Muscle layer of colon (tissue), 2 donors: Measurements from ENCODE around the gene HPCAL4.
A peak's percentile ranks its signal among the peaks of the same experiment; 100 is the strongest.

Experiments
- H3K27ac ChIP-seq: one replicate; pipeline ENCODE4 v1.7.0; 2013; ENCODE audit warnings: low read depth, mild to moderate bottlenecking, low read length, moderate library complexity
- H3K27me3 ChIP-seq, 2 donors: one replicate each; pipeline ENCODE4 v1.7.0; 2013; ENCODE audit warnings: low read length in 2 of 2, mild to moderate bottlenecking in 2 of 2; ENCODE audit not compliant: insufficient read depth in 2 of 2, control insufficient read depth in 1 of 2
- H3K36me3 ChIP-seq: one replicate; pipeline ENCODE4 v1.7.0; 2013; ENCODE audit warnings: mild to moderate bottlenecking, low read length; ENCODE audit not compliant: insufficient read depth
- H3K4me1 ChIP-seq: one replicate; pipeline ENCODE4 v1.7.0; 2013; ENCODE audit warnings: mild to moderate bottlenecking, low read length; ENCODE audit not compliant: insufficient read depth
- H3K4me3 ChIP-seq, 2 donors: one replicate each; pipeline ENCODE4 v1.7.0; 2013; ENCODE audit warnings: low read length in 2 of 2, low read depth in 1 of 2, mild to moderate bottlenecking in 1 of 2, moderate library complexity in 1 of 2
- H3K9ac ChIP-seq: one replicate; pipeline ENCODE4 v1.7.0; 2013; ENCODE audit warnings: low read length
- H3K9me3 ChIP-seq: one replicate; pipeline ENCODE4 v1.7.0; 2013; ENCODE audit warnings: mild to moderate bottlenecking, low read length
- donor health status: abdominal sarcoma.
- donor health status: Adenocarcinoma of cecum.

Gene HPCAL4

DNA sequence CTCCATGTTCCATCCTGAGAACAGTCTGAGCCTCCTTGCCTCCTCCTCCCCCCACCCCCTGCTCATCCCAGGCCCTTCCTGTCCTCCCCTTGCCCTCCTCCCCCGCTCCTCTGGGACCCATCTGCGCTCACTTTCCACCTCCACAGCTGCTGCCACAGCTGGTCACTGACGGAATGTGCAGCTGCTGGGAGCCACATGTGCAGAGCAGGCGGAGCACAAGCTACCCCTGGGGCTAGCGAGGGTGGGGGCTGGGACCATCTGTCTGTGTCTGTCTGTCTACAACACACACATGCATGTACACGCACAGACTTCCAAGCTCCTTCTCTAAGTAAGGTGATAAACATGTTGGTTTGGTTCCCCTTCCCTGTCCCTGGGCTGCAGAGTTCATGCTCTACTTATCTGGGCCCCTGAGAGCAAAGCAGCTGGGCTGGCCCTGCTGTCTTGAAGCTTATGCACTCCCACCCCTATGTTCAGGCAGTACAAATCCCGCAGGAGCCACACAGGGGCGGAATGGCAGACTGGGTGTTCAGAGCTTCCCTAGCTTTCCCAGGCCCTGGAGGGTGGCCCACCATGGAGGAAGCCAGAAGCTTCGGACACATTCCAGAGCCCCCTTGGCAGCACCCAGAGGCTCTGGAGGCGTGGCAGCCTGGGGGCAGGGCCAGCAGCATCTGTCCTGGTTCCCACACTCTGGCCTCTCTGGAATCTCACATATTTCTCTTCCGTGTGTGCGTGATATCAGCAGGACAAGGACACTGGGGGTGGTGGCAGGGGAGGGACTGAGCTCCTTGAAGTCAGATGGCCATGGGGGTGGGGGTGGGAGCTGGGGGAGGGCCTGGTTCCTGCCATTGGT lies 44.8 kb downstream of the HPCAL4 start:
- no peaks in the 10 kb centered on the region for H3K9me3 ChIP-seq
- no peaks in the 10 kb centered on the region for H3K4me1 ChIP-seq
- no peak overlapping the region for H3K9ac ChIP-seq
- H3K36me3 ChIP-seq: no peaks in the 10 kb centered on the region
- no peaks in the 10 kb centered on the region for H3K27me3 ChIP-seq
- no peak overlapping the region for H3K4me3 ChIP-seq
- no peak overlapping the region for H3K27ac ChIP-seq

DNA sequence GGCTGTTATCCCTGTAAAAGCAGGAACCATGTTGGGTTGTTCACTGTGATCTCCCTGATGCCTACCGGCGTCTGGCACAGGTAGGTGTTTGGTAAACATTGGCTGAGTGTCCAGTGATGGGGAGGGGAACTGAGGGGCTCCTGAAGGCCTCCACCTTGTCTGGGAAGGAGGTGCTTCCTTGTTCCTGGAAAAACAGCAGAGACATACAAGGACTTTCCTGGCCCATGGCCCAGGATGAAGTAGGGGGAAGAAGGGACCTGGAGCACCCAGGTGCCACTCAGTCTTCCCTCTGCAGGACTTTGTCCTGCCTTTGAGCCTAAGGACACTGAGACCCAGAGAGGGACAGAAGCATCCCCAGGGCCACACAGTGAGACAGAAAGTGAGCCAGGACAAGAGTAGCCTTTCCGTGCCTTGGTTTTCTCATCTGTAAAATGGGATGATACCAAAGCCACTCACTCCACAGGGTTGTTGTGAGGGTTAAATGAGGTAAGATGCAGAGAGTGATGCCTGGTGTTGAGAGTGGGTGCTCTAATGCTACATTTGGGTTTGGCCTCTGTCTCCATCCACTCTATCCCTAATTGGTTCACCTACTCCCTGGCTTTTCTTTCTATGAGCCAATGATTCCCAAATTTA lies 45.7 kb downstream of the HPCAL4 start:
- Histone ChIP-seq H3K9me3 (no peaks in the 10 kb centered on the region), H3K4me3 (no peak overlapping the region), H3K9ac (no peak overlapping the region), H3K36me3 (no peaks in the 10 kb centered on the region), H3K27ac (no peak overlapping the region), H3K4me1 (no peaks in the 10 kb centered on the region), H3K27me3 (no peaks in the 10 kb centered on the region)

DNA sequence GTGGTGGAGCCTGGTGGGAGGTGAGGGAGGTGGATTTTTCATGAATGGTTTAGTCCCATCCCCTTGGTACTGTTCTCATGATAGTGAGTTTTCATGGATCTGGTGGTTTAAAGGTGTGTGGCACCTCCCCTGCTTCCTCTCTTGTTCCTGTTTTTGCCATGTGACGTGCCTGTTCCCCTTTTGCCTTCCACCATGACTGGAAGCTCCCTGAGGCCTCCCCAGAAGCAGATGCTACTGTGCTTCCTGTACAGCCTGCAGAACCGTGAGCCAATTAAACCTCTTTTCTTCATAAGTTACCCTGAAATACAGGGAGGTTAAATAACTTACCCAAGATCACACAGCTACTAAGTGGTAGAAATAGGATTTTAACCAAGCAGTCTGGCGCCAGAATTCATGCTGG lies 47.5 kb downstream of the HPCAL4 start:
- no peak overlapping the region for H3K27ac ChIP-seq
- H3K36me3 ChIP-seq: no peaks in the 10 kb centered on the region
- H3K9me3 ChIP-seq: no peaks in the 10 kb centered on the region
- no peak overlapping the region for H3K4me3 ChIP-seq
- no peak overlapping the region for H3K9ac ChIP-seq
- H3K27me3 ChIP-seq: peaks cover 0 to 8% of the 10 kb centered on the region in 2 donors
- no peaks in the 10 kb centered on the region for H3K4me1 ChIP-seq

DNA sequence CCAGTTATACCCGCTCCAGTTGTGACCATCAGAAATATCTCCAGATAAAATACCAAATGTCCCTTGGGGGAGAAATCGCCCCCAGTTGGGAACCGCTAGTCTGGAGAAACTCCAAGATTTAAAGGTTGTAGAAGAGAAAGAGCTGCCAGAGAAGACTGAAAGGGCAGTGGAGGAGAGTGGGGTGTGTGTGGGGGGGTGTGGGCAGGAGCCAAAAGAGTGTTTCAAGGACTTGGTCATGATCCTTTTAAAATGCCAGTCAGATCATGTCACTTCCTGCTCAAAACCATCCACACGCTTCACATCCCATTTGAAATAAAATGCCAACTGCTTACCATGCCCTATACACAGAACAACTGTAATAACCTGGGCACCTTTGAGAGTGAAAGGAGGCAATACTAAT lies 48.4 kb downstream of the HPCAL4 start:
- no peaks in the 10 kb centered on the region for H3K4me1 ChIP-seq

DNA sequence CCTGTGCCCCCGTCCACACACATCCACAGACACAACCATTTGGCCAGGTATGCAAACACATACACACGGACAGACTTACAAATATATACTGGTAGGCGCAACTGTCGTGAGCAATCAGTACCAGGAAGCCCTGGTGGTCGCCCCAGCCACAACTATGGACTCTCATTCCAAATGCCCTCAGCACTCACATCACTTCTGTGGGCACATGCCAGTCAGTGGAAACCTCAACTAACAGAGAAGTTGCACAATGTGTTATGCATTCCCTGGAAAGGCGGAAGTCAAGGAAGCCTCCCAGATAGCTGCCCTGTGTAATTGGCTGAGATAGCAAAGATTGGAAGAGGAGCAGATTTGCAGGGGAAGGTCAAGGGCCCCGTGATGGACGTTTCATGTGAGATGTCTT lies 50.4 kb downstream of the HPCAL4 start:
- Histone ChIP-seq H3K4me1 (no peaks in the 10 kb centered on the region), H3K36me3 (no peaks in the 10 kb centered on the region), H3K27ac (no peak overlapping the region), H3K27me3 (peaks cover 0 to 10% of the 10 kb centered on the region in 2 donors), H3K4me3 (no peak overlapping the region), H3K9ac (no peak overlapping the region), H3K9me3 (no peaks in the 10 kb centered on the region)

More for the DNA sequence above, 48.4 kb downstream of the HPCAL4 start:
- H3K4me3 ChIP-seq: no peak overlapping the region
- no peaks in the 10 kb centered on the region for H3K9me3 ChIP-seq
- H3K36me3 ChIP-seq: no peaks in the 10 kb centered on the region
- H3K27ac ChIP-seq: no peak overlapping the region
- peaks cover 0 to 8% of the 10 kb centered on the region in 2 donors for H3K27me3 ChIP-seq
- no peak overlapping the region for H3K9ac ChIP-seq

DNA sequence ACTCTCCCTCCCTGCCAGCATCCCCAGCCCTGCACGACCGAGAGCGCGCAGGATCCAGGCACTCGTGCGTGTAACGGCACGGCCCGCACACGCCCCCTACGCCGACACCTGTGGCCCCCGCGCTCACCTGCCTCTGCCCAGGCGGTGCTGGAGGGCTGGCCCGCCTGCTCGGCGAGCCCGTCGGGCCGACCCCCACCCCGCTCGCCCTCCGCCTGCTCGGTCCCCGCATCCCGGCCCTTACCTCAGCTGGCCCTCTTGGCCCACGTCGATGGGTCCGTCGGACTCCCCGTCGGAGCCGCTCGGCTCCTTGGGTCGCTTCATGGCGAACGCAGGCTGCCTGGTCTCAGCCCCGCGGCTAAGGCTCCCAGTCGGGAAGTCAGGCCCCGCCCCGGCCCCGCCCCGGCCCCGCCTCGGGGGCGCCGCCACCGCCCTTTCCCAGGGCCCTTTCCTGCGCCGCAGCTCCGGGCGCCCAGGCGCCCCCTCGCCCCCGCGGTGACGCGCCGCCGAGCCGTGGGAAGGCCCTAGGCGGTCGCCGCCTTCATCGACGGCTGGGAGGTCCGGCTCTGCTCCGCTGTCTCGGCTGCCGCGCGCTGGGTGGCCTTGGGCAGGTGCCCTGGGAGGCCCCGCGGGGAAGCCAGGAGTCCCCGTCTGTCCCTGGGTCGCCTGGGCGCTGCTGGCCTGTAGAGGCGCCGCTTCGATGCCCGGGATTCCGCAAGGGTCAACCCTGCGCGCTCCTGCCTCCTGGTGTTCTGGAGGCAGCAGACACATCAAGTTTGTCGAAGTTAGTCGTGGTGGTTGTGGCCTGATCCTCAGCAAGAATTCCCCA lies 51.7 kb downstream of the HPCAL4 start, which contains the start of gene HEYL:
Gene HEYL (minus strand): TSS at position 339 of the 826 bp plus-strand sequence. CDS start 18 bp downstream, at position 321.
- no peaks in the 10 kb centered on the region for H3K9me3 ChIP-seq
- H3K4me3 ChIP-seq: peak within 1 kb of the TSS in 1 of 2 donors; percentile 36
- H3K9ac ChIP-seq: no peak within 1 kb of the TSS
- H3K27me3 ChIP-seq: peaks cover 0 to 16% of the 10 kb centered on the region in 2 donors
- H3K27ac ChIP-seq: no peak within 1 kb of the TSS
- H3K4me1 ChIP-seq: no peaks in the 10 kb centered on the region
- no peaks in the 10 kb centered on the region for H3K36me3 ChIP-seq

DNA sequence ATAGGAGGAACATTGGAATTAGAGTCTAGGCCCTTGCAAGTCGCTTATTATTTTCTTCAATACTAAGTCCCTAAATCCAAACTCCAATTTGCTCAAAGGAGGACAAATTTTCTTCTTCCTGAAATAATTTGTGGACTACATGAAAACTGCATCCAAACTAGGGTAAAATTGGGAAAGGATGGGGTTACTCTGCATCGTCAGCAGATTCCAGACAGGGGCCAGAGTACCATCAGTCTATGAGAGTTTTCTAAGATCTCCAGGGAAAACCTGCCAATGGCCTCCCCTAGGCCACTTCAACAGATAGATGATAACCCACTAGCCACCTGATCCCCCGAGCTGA lies 52.3 kb downstream of the HPCAL4 start:
- Histone ChIP-seq H3K27me3 (peaks cover 0 to 20% of the 10 kb centered on the region in 2 donors), H3K9ac (no peak overlapping the region), H3K27ac (no peak overlapping the region), H3K4me3 (peak overlapping the region in 1 of 2 donors; percentile 36), H3K36me3 (no peaks in the 10 kb centered on the region), H3K9me3 (no peaks in the 10 kb centered on the region), H3K4me1 (no peaks in the 10 kb centered on the region)

DNA sequence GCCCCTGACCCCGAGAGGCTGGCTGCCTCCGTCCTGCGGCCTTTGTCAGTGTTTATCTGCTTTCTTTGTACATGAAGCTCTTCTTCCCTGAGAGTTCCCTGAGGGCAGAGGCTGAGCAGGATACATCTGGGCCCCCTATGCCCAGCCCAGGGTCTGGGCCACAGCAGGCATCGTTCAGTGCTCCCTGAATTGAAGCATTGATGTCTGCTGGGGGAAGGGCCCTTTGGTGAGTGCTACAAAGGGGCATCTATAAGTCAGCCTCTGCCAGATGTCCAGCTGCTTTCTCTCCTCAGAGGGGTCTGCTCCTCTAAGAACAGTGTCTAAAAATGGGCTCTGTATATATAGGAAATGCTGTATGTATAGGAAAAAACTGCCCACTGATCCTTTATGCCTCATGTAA lies 53.9 kb downstream of the HPCAL4 start:
- Histone ChIP-seq H3K9me3 (no peaks in the 10 kb centered on the region), H3K4me3 (no peak overlapping the region), H3K4me1 (no peaks in the 10 kb centered on the region), H3K27ac (no peak overlapping the region), H3K27me3 (peaks cover 0 to 20% of the 10 kb centered on the region in 2 donors), H3K36me3 (no peaks in the 10 kb centered on the region), H3K9ac (no peak overlapping the region)

DNA sequence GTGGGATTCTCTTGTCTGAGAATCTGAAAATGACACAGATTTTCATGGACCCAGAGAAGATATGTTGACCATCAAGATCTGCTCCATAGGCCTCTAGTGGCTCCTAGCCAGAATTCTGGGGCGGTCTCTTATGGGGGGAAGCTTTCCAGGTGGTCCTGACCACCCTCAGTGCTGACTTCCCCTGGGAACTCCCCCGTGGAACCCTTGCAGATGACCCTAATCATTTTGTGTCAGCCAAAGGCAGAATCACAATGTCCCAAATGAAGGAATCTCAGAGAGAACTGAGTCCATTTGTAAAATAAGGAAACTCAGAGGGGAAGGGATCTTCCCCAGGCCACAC lies 55.4 kb downstream of the HPCAL4 start:
- H3K4me1 ChIP-seq: no peaks in the 10 kb centered on the region
- H3K27me3 ChIP-seq: peaks cover 0 to 20% of the 10 kb centered on the region in 2 donors
- H3K9me3 ChIP-seq: no peaks in the 10 kb centered on the region
- H3K9ac ChIP-seq: no peak overlapping the region
- no peak overlapping the region for H3K27ac ChIP-seq
- no peaks in the 10 kb centered on the region for H3K36me3 ChIP-seq
- H3K4me3 ChIP-seq: no peak overlapping the region

DNA sequence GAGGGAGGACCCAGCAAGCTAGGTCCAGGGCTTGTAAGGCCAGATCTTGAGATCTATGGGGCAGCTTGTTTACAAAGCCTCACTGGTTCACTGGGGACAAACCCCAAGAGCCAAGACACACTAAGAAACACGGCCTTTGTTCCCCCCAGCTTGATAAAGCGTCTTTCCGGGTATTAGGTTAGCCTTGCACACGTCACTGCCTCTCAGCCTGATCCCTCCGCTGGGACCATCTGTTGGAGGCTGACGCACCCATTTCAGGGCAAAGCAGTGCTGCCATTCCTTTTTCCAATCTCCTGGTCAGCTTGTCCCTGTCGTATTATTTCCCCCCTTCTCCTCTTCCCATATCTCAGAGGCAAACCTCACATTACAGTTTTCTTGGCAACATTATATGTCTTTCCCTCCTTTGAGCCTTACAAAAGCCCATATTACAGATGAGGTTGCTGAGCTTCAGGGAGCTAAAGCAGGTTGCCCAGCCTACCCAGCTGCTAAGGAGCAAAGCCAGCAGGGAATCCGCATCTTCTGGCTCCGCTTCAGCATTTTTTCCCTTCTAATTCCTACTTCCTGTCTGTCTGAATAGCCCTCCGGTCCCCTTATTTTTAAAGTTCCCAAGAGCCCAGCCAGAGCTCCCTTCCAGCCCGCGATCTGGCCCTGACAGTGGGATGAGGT lies 55.9 kb downstream of the HPCAL4 start:
- no peaks in the 10 kb centered on the region for H3K36me3 ChIP-seq
- no peaks in the 10 kb centered on the region for H3K9me3 ChIP-seq
- H3K27ac ChIP-seq: no peak overlapping the region
- no peak overlapping the region for H3K4me3 ChIP-seq
- H3K4me1 ChIP-seq: no peaks in the 10 kb centered on the region
- H3K27me3 ChIP-seq: peaks cover 0 to 20% of the 10 kb centered on the region in 2 donors
- H3K9ac ChIP-seq: no peak overlapping the region

DNA sequence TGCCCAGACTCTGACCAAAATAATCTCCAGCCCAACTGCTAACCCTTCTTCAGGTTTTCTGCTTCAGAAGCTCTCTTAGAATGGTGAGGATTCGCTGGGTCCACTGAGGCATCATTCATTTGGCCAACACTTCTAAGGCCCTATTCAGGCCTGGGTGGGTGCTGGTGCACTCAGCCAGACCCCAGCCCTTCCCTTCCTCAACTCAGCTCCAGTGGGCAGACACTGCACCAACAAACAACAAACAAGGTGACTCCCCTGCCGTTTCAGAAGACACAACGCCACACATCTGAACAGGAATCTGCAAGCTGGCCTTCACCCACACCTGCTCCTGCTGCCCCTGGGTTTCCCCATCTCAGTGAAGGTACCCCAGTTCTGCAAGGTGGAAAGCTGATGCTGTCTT lies 57.8 kb downstream of the HPCAL4 start:
- Histone ChIP-seq H3K36me3 (no peaks in the 10 kb centered on the region), H3K9ac (no peak overlapping the region), H3K27ac (no peak overlapping the region), H3K4me3 (peak overlapping the region in 1 of 2 donors; percentile 11), H3K4me1 (no peaks in the 10 kb centered on the region), H3K9me3 (no peaks in the 10 kb centered on the region), H3K27me3 (peaks cover 0 to 12% of the 10 kb centered on the region in 2 donors)
